Coronary artery (tissue), 2 donors: ENCODE measurements around the gene PLD4.

Experiments
- DNase-seq: peaks from one replicate; pipeline ENCODE4 v3.0.0-alpha.2; 2017; ENCODE audit warnings: low spot score
- H3K27ac ChIP-seq, 2 donors: fragments of 200-600 bp; sonication (generic); one replicate each; pipeline ENCODE4 v1.5.1; 2016 to 2019
- H3K4me3 ChIP-seq: fragments of 200-600 bp; sonication (generic); 2 replicates; pipeline ENCODE4 v1.5.1; 2016; ENCODE audit warnings: mild to moderate bottlenecking, moderate library complexity
- CTCF ChIP-seq: fragments of 200-600 bp; sonication (generic); IDR thresholded peaks from one replicate; pipeline ENCODE4 v1.5.1; 2019; ENCODE audit warnings: antibody characterized with exemption

Gene PLD4

GRCh38 chr14:104892531-104893434 lies 31.9 kb upstream of the PLD4 start:
- peak; percentile 69 for DNase-seq
- Histone ChIP-seq H3K4me3 (no peak overlapping the region), H3K27ac (no peak overlapping the region)
- no peak for TF ChIP-seq CTCF

- H3K4me3 ChIP-seq, result no peak overlapping the region
- peak; percentile 70 for DNase-seq
- no peak for TF ChIP-seq CTCF
- H3K27ac ChIP-seq, result no peak overlapping the region
Measured at GRCh38 chr14:104893435-104894207, 31.1 kb upstream of the PLD4 start.

GRCh38 chr14:104894331-104895206 lies 30.1 kb upstream of the PLD4 start:
- no peak for TF ChIP-seq CTCF
- Histone ChIP-seq H3K27ac (no peak overlapping the region), H3K4me3 (no peak overlapping the region)
- peak; percentile 65 for DNase-seq

GRCh38 chr14:104895207-104895785 lies 29.4 kb upstream of the PLD4 start:
- H3K4me3 ChIP-seq, result no peak overlapping the region
- H3K27ac ChIP-seq, result no peak overlapping the region
- TF ChIP-seq CTCF, result no peak
- peak; percentile 67 for DNase-seq

GRCh38 chr14:104895786-104896661 lies 28.7 kb upstream of the PLD4 start:
- no peak for TF ChIP-seq CTCF
- Histone ChIP-seq H3K27ac (no peak overlapping the region), H3K4me3 (no peak overlapping the region)
- peak; percentile 71 for DNase-seq
